GM12873 (cell line): ENCODE results near the gene NEK10.

Source experiments
- CTCF ChIP-seq: IDR thresholded peaks from 2 replicates; pipeline ENCODE4 v1.5.1; 2012; ENCODE audit warnings: low read depth, mild to moderate bottlenecking, moderate library complexity, low read length, control low read depth; ENCODE audit not compliant: insufficient read depth; ENCODE audit errors: missing control alignments

NEK10 gene

GRCh38 chr3:27202959-27203358, 166.2 kb downstream of the NEK10 start:
- no peak for TF ChIP-seq CTCF

GRCh38 chr3:27201492-27201891, 167.7 kb downstream of the NEK10 start:
- no peak for TF ChIP-seq CTCF

- TF ChIP-seq CTCF = no peak
Measured at GRCh38 chr3:27200721-27201489, 168.3 kb downstream of the NEK10 start.

- no peak for TF ChIP-seq CTCF
Measured at GRCh38 chr3:27194861-27195483, 174.2 kb downstream of the NEK10 start.

GRCh38 chr3:27193056-27193455, 176.1 kb downstream of the NEK10 start:
- no peak for TF ChIP-seq CTCF

GRCh38 chr3:27186013-27186412, 183.2 kb downstream of the NEK10 start:
- no peak for TF ChIP-seq CTCF

GRCh38 chr3:27185231-27185989, 183.8 kb downstream of the NEK10 start:
- no peak for TF ChIP-seq CTCF
